CD14-positive monocyte (primary cell): ENCODE data around the gene GLS. TPM values are rescaled to one million over a fixed set of nuclear protein-coding genes. Genes with fewer than 3 reads are reported as not detected.

Experiments
- DNase-seq, 3 donors: peaks; one replicate each; pipeline ENCODE4 v3.0.0-alpha.2; 2011 to 2022
- H2AFZ ChIP-seq: 2 replicates; pipeline ENCODE4 v1.6.0; 2012; ENCODE audit warnings: mild to moderate bottlenecking, low read depth, low read length, inconsistent platforms; ENCODE audit not compliant: insufficient read depth, poor library complexity, severe bottlenecking
- H3K27ac ChIP-seq, 2 donors: 1 replicate in 1 of 2; 2 replicates in 1 of 2; pipeline ENCODE4 v1.5.1; 2012 to 2013; ENCODE audit warnings: low read length in 2 of 2, control low read depth in 1 of 2, inconsistent platforms in 1 of 2, low read depth in 1 of 2, mild to moderate bottlenecking in 1 of 2
- H3K27me3 ChIP-seq, 2 donors: one replicate each; pipeline versions ENCODE4 v1.6.0 to v1.6.1; 2011 to 2013; ENCODE audit warnings: low read length in 2 of 2; ENCODE audit not compliant: control insufficient read depth in 2 of 2, insufficient read depth in 2 of 2
- H3K36me3 ChIP-seq, 2 donors: replicated peaks in 1 of 2; 1 replicate in 1 of 2; 2 replicates in 1 of 2; pipeline versions ENCODE4 v1.5.1 to v1.6.1; 2012 to 2013; ENCODE audit warnings: low read length in 2 of 2, control low read depth in 1 of 2, inconsistent platforms in 1 of 2, mild to moderate bottlenecking in 1 of 2; ENCODE audit not compliant: insufficient read depth in 2 of 2, control insufficient read depth in 1 of 2
- H3K4me1 ChIP-seq, 2 donors: 1 replicate in 1 of 2; 2 replicates in 1 of 2; pipeline versions ENCODE4 v1.5.1 to v1.6.1; 2012 to 2013; ENCODE audit warnings: low read length in 2 of 2, control low read depth in 1 of 2, inconsistent platforms in 1 of 2, mild to moderate bottlenecking in 1 of 2, moderate library complexity in 1 of 2; ENCODE audit not compliant: insufficient read depth in 2 of 2, control insufficient read depth in 1 of 2
- H3K4me2 ChIP-seq: replicated peaks from 2 replicates; pipeline ENCODE3; 2012; ENCODE audit warnings: low read length, moderate library complexity, mild to moderate bottlenecking; ENCODE audit not compliant: poor library complexity, severe bottlenecking; ENCODE audit errors: extremely low read depth
- H3K4me3 ChIP-seq, 3 experiments: fragments of 200-600 bp in 1 of 3; sonication (generic) in 1 of 3; replicated peaks in 1 of 3; 1 replicate in 2 of 3; 2 replicates in 1 of 3; pipeline ENCODE4 v1.5.1; 2011 to 2013; ENCODE audit warnings: low read length in 3 of 3, mild to moderate bottlenecking in 3 of 3, control low read depth in 2 of 3, low read depth in 2 of 3, inconsistent platforms in 1 of 3, moderate library complexity in 1 of 3
- H3K79me2 ChIP-seq: 2 replicates; pipeline ENCODE4 v1.6.0; 2012; ENCODE audit warnings: mild to moderate bottlenecking, control low read depth, inconsistent platforms, low read length, moderate library complexity; ENCODE audit not compliant: insufficient read depth
- H3K9ac ChIP-seq: 2 replicates; pipeline ENCODE4 v1.6.0; 2017; ENCODE audit warnings: low read length, mild to moderate bottlenecking; ENCODE audit not compliant: insufficient read depth, poor library complexity, severe bottlenecking
- H3K9me3 ChIP-seq, 2 donors: replicated peaks in 1 of 2; 1 replicate in 1 of 2; 2 replicates in 1 of 2; pipeline versions ENCODE4 v1.5.1 to v1.6.1; 2012 to 2013; ENCODE audit warnings: low read length in 2 of 2, control low read depth in 1 of 2; ENCODE audit not compliant: control insufficient read depth in 1 of 2, insufficient read depth in 1 of 2
- H4K20me1 ChIP-seq: 2 replicates; pipeline ENCODE4 v1.6.0; 2012; ENCODE audit warnings: mild to moderate bottlenecking, low read length, control low read depth, moderate library complexity; ENCODE audit not compliant: insufficient read depth
- H3K27ac Mint-ChIP-seq, 7 donors: one replicate each; pipeline ENCODE4 v1.8.0; 2020; ENCODE audit warnings: mild to moderate bottlenecking in 7 of 7, mixed read lengths in 7 of 7, moderate library complexity in 6 of 7, inconsistent platforms in 2 of 7
- H3K27me3 Mint-ChIP-seq, 3 donors: one replicate each; pipeline ENCODE4 v1.8.0; 2021 to 2022; ENCODE audit warnings: low read depth in 3 of 3, mild to moderate bottlenecking in 3 of 3, mixed read lengths in 3 of 3, moderate library complexity in 3 of 3, inconsistent platforms in 1 of 3
- H3K36me3 Mint-ChIP-seq, 2 donors: one replicate each; pipeline ENCODE4 v1.8.0; 2020; ENCODE audit warnings: mixed read lengths in 2 of 2, inconsistent platforms in 1 of 2, mild to moderate bottlenecking in 1 of 2
- H3K4me1 Mint-ChIP-seq: one replicate; pipeline ENCODE4 v1.8.0; 2020; ENCODE audit warnings: mild to moderate bottlenecking, mixed read lengths
- H3K4me3 Mint-ChIP-seq, 2 donors: one replicate each; pipeline ENCODE4 v1.8.0; 2020; ENCODE audit warnings: mild to moderate bottlenecking in 2 of 2, mixed read lengths in 2 of 2, moderate library complexity in 1 of 2
- H3K9me3 Mint-ChIP-seq, 7 donors: one replicate each; pipeline ENCODE4 v1.8.0; 2020 to 2022; ENCODE audit warnings: mixed read lengths in 7 of 7, mild to moderate bottlenecking in 6 of 7, moderate library complexity in 6 of 7, inconsistent platforms in 2 of 7
- WGBS: methylation state at CpG from one replicate; pipeline ENCODE4 v1.1.5; 2013; ENCODE audit warnings: missing lambda C conversion rate; ENCODE audit not compliant: insufficient coverage; 5-methylcytosine and 5-hydroxymethylcytosine counted together
- intact Hi-C, 2 donors: fragments of 100-400 bp; cut with micrococcal nuclease; formaldehyde crosslinking; loops; one replicate each; pipeline versions ENCODE4 v1.15.0 to v1.15.1; 2023
- polyA plus RNA-seq, 3 donors: library from polyadenylated mRNA; depleted of rRNA in 1 of 3; unstranded in 2 of 3; stranded (reverse) in 1 of 3; fragments of 300-500 nt in 2 of 3; fragments of >200 nt in 1 of 3; fragmentation: Illumina TruSeq in 2 of 3; gene quantifications; 1 replicate in 2 of 3; 2 replicates in 1 of 3; pipeline ENCODE4 v1.2.3, GENCODE V29; 2012 to 2021
- TF ChIP-seq, protein P1 (sequence below): fragments of 200-600 bp; IDR thresholded peaks from one replicate; pipeline ENCODE4 v1.8.0; 2022; ENCODE audit warnings: antibody characterized with exemption, mild to moderate bottlenecking

Gene GLS
- polyA plus RNA-seq, 3 donors = 6.0 to 29.5 (median 9.0) TPM

DNA sequence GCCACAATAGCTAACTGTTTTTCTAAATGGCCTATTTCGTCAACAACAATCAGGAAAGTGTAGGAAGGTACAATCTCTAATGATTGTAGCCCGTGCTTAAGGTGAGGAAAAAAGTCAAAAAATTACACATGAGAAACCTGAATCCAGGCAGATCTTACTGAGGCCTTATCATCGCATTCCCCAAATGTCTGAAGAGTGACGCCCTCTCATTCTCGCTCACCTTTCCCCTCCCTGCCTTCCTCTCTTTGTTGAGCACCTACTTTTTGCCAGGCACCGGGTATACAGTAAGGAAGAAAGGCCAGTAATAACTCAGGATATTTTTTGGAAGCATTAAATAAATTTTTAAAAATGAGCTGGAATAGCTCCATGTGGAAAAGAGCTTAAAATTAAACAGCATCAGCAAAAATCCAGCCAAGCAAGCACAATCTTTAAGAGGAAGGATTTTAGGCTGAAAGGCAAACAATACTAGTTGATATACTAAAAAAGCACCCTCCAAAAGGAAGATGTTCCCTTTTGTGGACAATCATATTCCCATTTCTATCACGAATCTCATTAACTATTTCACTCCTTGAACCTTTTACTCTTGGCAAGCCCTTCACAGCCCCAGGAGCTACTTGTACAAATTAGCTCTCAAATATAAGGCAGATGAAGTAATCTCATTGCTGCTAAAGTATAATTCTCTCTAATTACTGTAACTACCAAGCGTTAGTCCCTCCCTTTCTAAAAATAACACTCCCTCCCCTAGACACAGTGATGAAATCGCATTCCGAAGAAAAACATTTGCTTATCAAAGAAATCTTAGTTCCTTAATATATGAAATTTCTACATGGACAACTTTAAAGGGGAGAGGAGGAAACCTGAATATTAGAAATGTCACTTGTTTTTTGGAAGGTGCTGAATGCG lies 93.4 kb downstream of the GLS start:
- no peaks in the 10 kb centered on the region for H3K9me3 ChIP-seq
- no peaks in the 10 kb centered on the region for H3K79me2 ChIP-seq
- intact Hi-C loops = no loop called here
- no peak overlapping the region for H3K27ac ChIP-seq
- peaks cover 99% of the 10 kb centered on the region for H4K20me1 ChIP-seq
- Mint-ChIP-seq H3K36me3 (peaks cover 95 to 97% of the 10 kb centered on the region in 2 donors), H3K4me1 (peaks cover 20% of the 10 kb centered on the region), H3K27me3 (no peaks in the 10 kb centered on the region), H3K4me3 (no peak overlapping the region), H3K9me3 (no peaks in the 10 kb centered on the region), H3K27ac (peak overlapping the region in 3 of 7 donors; percentile 31 to 74 (median 70))
- no peak overlapping the region for H3K4me3 ChIP-seq
- H3K36me3 ChIP-seq = peaks cover 98 to 100% of the 10 kb centered on the region in 2 donors
- peaks cover 13 to 18% of the 10 kb centered on the region in 2 donors for H3K4me1 ChIP-seq
- H2AFZ ChIP-seq = no peak overlapping the region
- no peak for DNase-seq
- H3K27me3 ChIP-seq = no peaks in the 10 kb centered on the region
- H3K9ac ChIP-seq = no peak overlapping the region
- H3K4me2 ChIP-seq = no peak overlapping the region
- TF ChIP-seq, protein P1, sequence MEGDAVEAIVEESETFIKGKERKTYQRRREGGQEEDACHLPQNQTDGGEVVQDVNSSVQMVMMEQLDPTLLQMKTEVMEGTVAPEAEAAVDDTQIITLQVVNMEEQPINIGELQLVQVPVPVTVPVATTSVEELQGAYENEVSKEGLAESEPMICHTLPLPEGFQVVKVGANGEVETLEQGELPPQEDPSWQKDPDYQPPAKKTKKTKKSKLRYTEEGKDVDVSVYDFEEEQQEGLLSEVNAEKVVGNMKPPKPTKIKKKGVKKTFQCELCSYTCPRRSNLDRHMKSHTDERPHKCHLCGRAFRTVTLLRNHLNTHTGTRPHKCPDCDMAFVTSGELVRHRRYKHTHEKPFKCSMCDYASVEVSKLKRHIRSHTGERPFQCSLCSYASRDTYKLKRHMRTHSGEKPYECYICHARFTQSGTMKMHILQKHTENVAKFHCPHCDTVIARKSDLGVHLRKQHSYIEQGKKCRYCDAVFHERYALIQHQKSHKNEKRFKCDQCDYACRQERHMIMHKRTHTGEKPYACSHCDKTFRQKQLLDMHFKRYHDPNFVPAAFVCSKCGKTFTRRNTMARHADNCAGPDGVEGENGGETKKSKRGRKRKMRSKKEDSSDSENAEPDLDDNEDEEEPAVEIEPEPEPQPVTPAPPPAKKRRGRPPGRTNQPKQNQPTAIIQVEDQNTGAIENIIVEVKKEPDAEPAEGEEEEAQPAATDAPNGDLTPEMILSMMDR = no peak
- WGBS = 94% methylated on average over 3 of the region's 11 CpGs

DNA sequence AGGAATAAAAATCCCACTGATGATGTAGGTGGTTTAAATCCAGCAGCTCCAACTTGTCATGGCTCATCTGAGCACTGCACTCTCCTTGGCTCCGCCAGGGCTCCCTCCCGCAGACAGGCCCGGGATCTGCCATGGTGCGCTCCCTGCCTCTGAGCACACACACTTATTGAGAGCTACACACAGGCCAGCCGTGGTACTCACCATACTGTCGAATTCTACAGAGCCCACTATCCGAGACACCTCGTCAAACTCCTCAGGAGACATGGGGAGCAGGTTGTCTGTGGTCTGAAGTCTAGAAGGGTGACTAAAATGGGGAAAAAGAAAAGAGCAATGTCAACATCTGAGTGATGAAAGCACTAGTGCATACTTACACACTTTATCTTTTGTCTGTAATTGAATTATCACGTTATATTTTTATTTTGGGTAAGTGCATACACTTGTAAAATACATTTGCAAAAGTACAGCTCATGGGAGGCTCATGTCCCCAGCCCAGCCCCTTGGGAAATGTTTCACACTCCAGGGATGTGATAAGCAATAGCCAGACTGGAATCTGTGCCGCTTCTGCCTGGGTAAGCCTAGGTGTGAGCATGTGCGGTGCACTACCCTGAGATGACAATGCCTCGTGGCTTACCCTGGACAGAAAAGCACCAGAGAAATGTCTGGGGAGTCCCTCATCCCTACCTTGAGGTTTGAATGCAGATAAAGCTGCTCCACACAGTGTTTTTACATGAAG lies 94.2 kb downstream of the GLS start:
- TF ChIP-seq, protein P1 = no peak
- Histone ChIP-seq H3K9me3 (no peaks in the 10 kb centered on the region), H3K4me1 (peaks cover 13 to 18% of the 10 kb centered on the region in 2 donors), H3K27ac (no peak overlapping the region), H3K9ac (no peak overlapping the region), H4K20me1 (peaks cover 99% of the 10 kb centered on the region), H3K36me3 (peaks cover 98 to 100% of the 10 kb centered on the region in 2 donors), H3K27me3 (no peaks in the 10 kb centered on the region), H3K4me2 (no peak overlapping the region), H3K4me3 (no peak overlapping the region), H3K79me2 (no peaks in the 10 kb centered on the region), H2AFZ (no peak overlapping the region)
- no peak overlapping the region for H3K4me3 Mint-ChIP-seq
- DNase-seq = no peak
- H3K4me1 Mint-ChIP-seq = peaks cover 20% of the 10 kb centered on the region
- H3K36me3 Mint-ChIP-seq = peaks cover 95 to 97% of the 10 kb centered on the region in 2 donors
- 99% methylated on average over 6 of the region's 12 CpGs for WGBS
- no peaks in the 10 kb centered on the region for H3K9me3 Mint-ChIP-seq
- peak overlapping the region in 2 of 7 donors; percentile 8 to 74 for H3K27ac Mint-ChIP-seq
- intact Hi-C loops = no loop called here
- no peaks in the 10 kb centered on the region for H3K27me3 Mint-ChIP-seq
